DND-41 (cell line): Measurements from ENCODE around the gene KLHL10.

ENCODE experiments used
- CTCF ChIP-seq: IDR thresholded peaks from 2 replicates; pipeline ENCODE4 v1.5.1; 2012; ENCODE audit warnings: borderline replicate concordance, low read length, moderate library complexity, mild to moderate bottlenecking; ENCODE audit not compliant: poor library complexity, severe bottlenecking; ENCODE audit errors: extremely low read depth
- EZH2 ChIP-seq: IDR thresholded peaks from 3 replicates; pipeline ENCODE4 v1.6.1; 2012; ENCODE audit warnings: borderline replicate concordance, low read depth, mild to moderate bottlenecking, moderate library complexity, low read length, inconsistent platforms; ENCODE audit not compliant: severe bottlenecking

- TF ChIP-seq CTCF (no peak), EZH2 (no peak)
These were observed 43.7 kb upstream of the KLHL10 start for GRCh38 chr17:41793784-41794539.
